HepG2 (cell line): ENCODE results near the gene MPST. TPM values are rescaled to one million over a fixed set of nuclear protein-coding genes. Genes with fewer than 3 reads are reported as not detected.
A peak's percentile ranks its signal among the peaks of the same experiment; 100 is the strongest.

Source experiments
- ATAC-seq: fragments of 200-7000 bp; cut with Tn5 transposase; 3 replicates; pipeline ENCODE4 v1.9.1; 2020; ENCODE audit warnings: mild to moderate bottlenecking, moderate library complexity
- BruUV-seq: library from RNA; stranded (reverse); fragments of 400-500 nt; replicated peaks from 2 replicates; lab custom pipeline; 2021; lab: Mats Ljungman, UMichigan
- CTCF ChIA-PET: fragments of 300-600 bp; formaldehyde crosslinking; extraction: SDS; loops from one replicate; lab custom pipeline; 2021; ENCODE audit warnings: low total read pairs, inconsistent platforms, low intra/inter-chr PET ratio; lab: Yijun Ruan, JAX
- POLR2A ChIA-PET: fragments of 350-600 bp; sonication (Branson Sonifier 250); formaldehyde crosslinking; loops from one replicate; lab custom pipeline; 2020; ENCODE audit warnings: antibody characterized with exemption, inconsistent platforms; lab: Yijun Ruan, JAX
- DNase-seq: peaks from one replicate; pipeline ENCODE4 v3.0.0-alpha.2; 2015; ENCODE audit warnings: low spot score
- FAIRE-seq: peaks from 3 replicates; lab custom pipeline; 2011; peaks lifted over from hg19 to GRCh38; lab: Jason Lieb, UNC
- H2AFZ ChIP-seq: one replicate; pipeline ENCODE4 v1.6.1; 2011; ENCODE audit warnings: low read length, inconsistent platforms
- H3K27ac ChIP-seq: fragments of 300-600 bp; 3 replicates; pipeline ENCODE4 v1.8.0; 2011; ENCODE audit warnings: mixed run types, mild to moderate bottlenecking, mixed read lengths, low read length, inconsistent platforms; ENCODE audit not compliant: insufficient read depth; ENCODE audit errors: extremely low read length
- H3K27me3 ChIP-seq, 2 experiments: fragments of 200-600 bp in 1 of 2; 2 replicates in 1 of 2; 3 replicates in 1 of 2; pipeline versions ENCODE4 v1.6.0 to v1.8.0; 2011; ENCODE audit warnings: low read length in 2 of 2, mild to moderate bottlenecking in 2 of 2, moderate library complexity in 2 of 2, inconsistent platforms in 1 of 2; ENCODE audit not compliant: insufficient read depth in 2 of 2, control insufficient read depth in 1 of 2
- H3K36me3 ChIP-seq, 2 experiments: fragments of 200-600 bp in 1 of 2; replicated peaks in 1 of 2; 2 replicates in 1 of 2; 3 replicates in 1 of 2; pipeline versions ENCODE4 v1.5.1 to v1.8.0; 2011; ENCODE audit warnings: low read length in 2 of 2, inconsistent platforms in 1 of 2; ENCODE audit not compliant: insufficient read depth in 2 of 2, control insufficient read depth in 1 of 2
- H3K4me1 ChIP-seq: 2 replicates; pipeline ENCODE4 v1.5.1; 2012; ENCODE audit warnings: low read length, inconsistent platforms; ENCODE audit not compliant: insufficient read depth
- H3K4me2 ChIP-seq: 2 replicates; pipeline ENCODE4 v1.6.0; 2011; ENCODE audit warnings: low read depth, low read length, inconsistent platforms
- H3K4me3 ChIP-seq, 3 experiments: fragments of 200-600 bp in 1 of 3; sonication (generic), shearing (Covaris generic) in 1 of 3; replicated peaks in 1 of 3; 2 replicates each; pipeline ENCODE4 v1.5.1; 2011 to 2016; ENCODE audit warnings: low read length in 3 of 3, inconsistent platforms in 2 of 3, low read depth in 2 of 3, mild to moderate bottlenecking in 2 of 3, control low read depth in 1 of 3, mixed read lengths in 1 of 3; ENCODE audit not compliant: insufficient read depth in 1 of 3
- H3K79me2 ChIP-seq: one replicate; pipeline ENCODE4 v1.6.1; 2011; ENCODE audit warnings: low read length, inconsistent platforms; ENCODE audit not compliant: insufficient read depth
- H3K9ac ChIP-seq: 2 replicates; pipeline ENCODE4 v1.6.0; 2011; ENCODE audit warnings: mild to moderate bottlenecking, low read depth, low read length, inconsistent platforms; ENCODE audit not compliant: insufficient read depth
- H3K9me3 ChIP-seq: 2 replicates; pipeline ENCODE4 v1.5.1; 2012; ENCODE audit warnings: mild to moderate bottlenecking, low read length
- H4K20me1 ChIP-seq: 2 replicates; pipeline ENCODE4 v1.6.0; 2011; ENCODE audit warnings: inconsistent platforms, mild to moderate bottlenecking, low read length, moderate library complexity; ENCODE audit not compliant: insufficient read depth
- HNRNPL ChIP-seq: fragments of 200-400 bp; formaldehyde crosslinking; IDR thresholded peaks from 2 replicates; pipeline ENCODE4 v1.6.1; 2017; ENCODE audit warnings: mild to moderate bottlenecking, low read depth, low read length
- JDP2 ChIP-seq: sonication (generic); formaldehyde crosslinking; IDR thresholded peaks from 2 replicates; pipeline ENCODE4 v1.8.1; 2022; ENCODE audit warnings: missing genetic modification reagents, borderline replicate concordance
- LBX2 ChIP-seq: sonication (generic); formaldehyde crosslinking; IDR thresholded peaks from 2 replicates; pipeline ENCODE4 v1.5.0; 2020; ENCODE audit warnings: missing genetic modification reagents, mild to moderate bottlenecking, borderline replicate concordance
- PLRG1 ChIP-seq: fragments of 450-650 bp; conservative IDR thresholded peaks from 2 replicates; pipeline ENCODE4 v1.6.1; 2016
- POLR2G ChIP-seq: fragments of 200-400 bp; formaldehyde crosslinking; IDR thresholded peaks from 2 replicates; pipeline ENCODE4 v1.6.1; 2018; ENCODE audit warnings: mild to moderate bottlenecking, low read depth, low read length, moderate library complexity
- RFXANK ChIP-seq: IDR thresholded peaks from 2 replicates; pipeline ENCODE4 v1.6.1; 2016
- SRSF9 ChIP-seq: fragments of 200-400 bp; formaldehyde crosslinking; IDR thresholded peaks from 2 replicates; pipeline ENCODE4 v1.6.1; 2018; ENCODE audit warnings: borderline replicate concordance, mild to moderate bottlenecking, low read depth, low read length; ENCODE audit not compliant: insufficient read depth, poor library complexity, severe bottlenecking
- ZBTB33 ChIP-seq: sonication (generic); formaldehyde crosslinking; IDR thresholded peaks from 2 replicates; pipeline ENCODE4 v1.4.0; 2020; ENCODE audit warnings: missing genetic modification reagents
- ZBTB38 ChIP-seq: sonication (generic); formaldehyde crosslinking; IDR thresholded peaks from 2 replicates; pipeline ENCODE4 v1.5.1; 2020; ENCODE audit warnings: mild to moderate bottlenecking, missing genetic modification reagents
- ZNF687 ChIP-seq: sonication (generic); formaldehyde crosslinking; IDR thresholded peaks from 2 replicates; pipeline ENCODE4 v1.5.1; 2020; ENCODE audit warnings: mild to moderate bottlenecking, missing genetic modification reagents, moderate library complexity
- ZNF709 ChIP-seq: sonication (generic); formaldehyde crosslinking; IDR thresholded peaks from 2 replicates; pipeline ENCODE4 v1.5.0; 2020; ENCODE audit warnings: mild to moderate bottlenecking, missing genetic modification reagents
- ZSCAN25 ChIP-seq: sonication (generic); formaldehyde crosslinking; IDR thresholded peaks from 2 replicates; pipeline ENCODE4 v1.8.0; 2022; ENCODE audit warnings: mild to moderate bottlenecking, missing genetic modification reagents
- WGBS: methylation state at CpG from one replicate; pipeline ENCODE4 v1.1.6; 2017; ENCODE audit warnings: low lambda C conversion rate; 5-methylcytosine and 5-hydroxymethylcytosine counted together
- in situ Hi-C: cut with HindIII; loops from 2 replicates; pipeline ENCODE4 v1.10.0; 2017; ENCODE audit warnings: low pct_unique_long_range_greater_than_20kb; ENCODE audit not compliant: extremely low pct_ligation_motif_present
- intact Hi-C: fragments of 100-400 bp; cut with micrococcal nuclease; formaldehyde crosslinking; loops from one replicate; pipeline ENCODE4 v1.10.0; 2022; ENCODE audit not compliant: unreplicated experiment
- polyA plus RNA-seq, 8 experiments: library from polyadenylated mRNA; depleted of rRNA in 3 of 8; stranded (reverse) in 7 of 8; unstranded in 1 of 8; fragments of >200 nt; fragmentation: Illumina TruSeq in 4 of 8; extraction: Trizol in 4 of 8; gene quantifications; 2 replicates each; pipeline versions ENCODE4 v1.2.1 to v1.2.3, GENCODE V29; 2011 to 2016; ENCODE audit warnings: low read depth in 4 of 8, missing spikeins in 1 of 8, mixed read lengths in 1 of 8; ENCODE audit not compliant: insufficient read depth in 1 of 8
- total RNA-seq, 5 experiments: library from RNA; depleted of rRNA; stranded (reverse); fragments of >200 nt; fragmentation: Illumina TruSeq; extraction: Trizol; gene quantifications; 2 replicates each; pipeline ENCODE4 v1.2.3, GENCODE V29; 2016; ENCODE audit warnings: low read depth in 1 of 5

Gene MPST
- total and polyA plus RNA-seq, 2 of the 13 experiments (the other 11 are each of a cell fraction or from before 2014, with no cell fraction given) = 133 to 141 TPM

- ChIA-PET POLR2A (interaction anchor here (13.3 kb wide), 1 partner anchor 19 kb away, joined by 383 read pairs; the partner anchor contains the start of genes MPST and TST), CTCF (no interaction called here)
- Histone ChIP-seq H3K27ac (peak overlapping the region; percentile 11), H2AFZ (no peak overlapping the region), H3K4me2 (no peak overlapping the region), H4K20me1 (no peaks in the 10 kb centered on the region), H3K9ac (no peak overlapping the region), H3K9me3 (no peaks in the 10 kb centered on the region), H3K79me2 (no peaks in the 10 kb centered on the region), H3K4me3 (no peak overlapping the region), H3K4me1 (peaks cover 85% of the 10 kb centered on the region), H3K36me3 (no peaks in the 10 kb centered on the region), H3K27me3 (no peaks in the 10 kb centered on the region)
- FAIRE-seq (no peak), DNase-seq (no peak), ATAC-seq (no peak)
- no TSS peak for BruUV-seq
- in situ Hi-C loops (no loop called here), intact Hi-C loops (no loop called here)
- 85% methylated on average over 14 of the region's 14 CpGs for WGBS
- TF ChIP-seq POLR2G = no peak
- TF ChIP-seq LBX2 (CRISPR knock-in tag) = no peak
- no peak for TF ChIP-seq ZNF709
- TF ChIP-seq RFXANK = no peak
- TF ChIP-seq PLRG1 = no peak
- TF ChIP-seq ZBTB33 = peak; percentile 64; the same call in 1 of the 2 replicates
- TF ChIP-seq ZNF687 = peak; percentile 58
- peak; percentile 76; the same call in 1 of the 2 replicates for TF ChIP-seq ZSCAN25
- 0 out of 2 replicates have a peak, but pooled peaks have one; percentile 35 for TF ChIP-seq HNRNPL
- no peak for TF ChIP-seq JDP2 (CRISPR knock-in tag)
- peak; percentile 90 for TF ChIP-seq ZBTB38 (CRISPR knock-in tag)
- no peak for TF ChIP-seq SRSF9
These were observed 18.1 kb downstream of the MPST start for GRCh38 chr22:37037669-37038068.
